Uterus (tissue), 4 donors: ENCODE data around the gene EMILIN2. TPM values are rescaled to one million over a fixed set of nuclear protein-coding genes. Genes with fewer than 3 reads are reported as not detected.
"Not testable (repeated sequence)": the region's sequence is repeated elsewhere in the genome, so short reads cannot be mapped to it uniquely, and the experiment has no call there.

ENCODE experiments used
- DNase-seq, 2 donors: peaks; one replicate each; pipeline ENCODE4 v3.0.0-alpha.2; 2019 to 2020
- H3K27ac ChIP-seq, 2 donors: fragments of 200-600 bp; sonication (generic); 1 replicate in 1 of 2; 2 replicates in 1 of 2; pipeline ENCODE4 v1.5.1; 2016 to 2018
- H3K27me3 ChIP-seq, 2 donors: fragments of 200-600 bp; sonication (generic); one replicate each; pipeline ENCODE4 v1.5.1; 2018 to 2019; ENCODE audit warnings: control low read depth in 1 of 2
- H3K36me3 ChIP-seq, 2 donors: fragments of 200-600 bp; sonication (generic); one replicate each; pipeline ENCODE4 v1.5.1; 2019; ENCODE audit warnings: control low read depth in 1 of 2
- H3K4me1 ChIP-seq, 2 donors: fragments of 200-600 bp; sonication (generic); one replicate each; pipeline ENCODE4 v1.5.1; 2018 to 2019; ENCODE audit warnings: control low read depth in 1 of 2
- H3K4me3 ChIP-seq, 2 donors: fragments of 200-600 bp; sonication (generic); 1 replicate in 1 of 2; 2 replicates in 1 of 2; pipeline ENCODE4 v1.5.1; 2018 to 2019; ENCODE audit warnings: mild to moderate bottlenecking in 1 of 2
- H3K9me3 ChIP-seq, 2 donors: fragments of 200-600 bp; sonication (generic); one replicate each; pipeline ENCODE4 v1.5.1; 2019; ENCODE audit warnings: control low read depth in 1 of 2
- POLR2A ChIP-seq, 2 donors: fragments of 450-650 bp; IDR thresholded peaks; one replicate each; pipeline ENCODE4 v1.6.1; 2016; ENCODE audit warnings: antibody characterized with exemption in 2 of 2, mild to moderate bottlenecking in 1 of 2, moderate library complexity in 1 of 2
- intact Hi-C: fragments of 100-400 bp; cut with DNase I; formaldehyde crosslinking; loops from one replicate; pipeline ENCODE4 v1.15.1; 2023; ENCODE audit warnings: low total_unique reads
- total RNA-seq, 4 donors: library from RNA; depleted of rRNA in 3 of 4; stranded (reverse); fragments of >200 nt in 3 of 4; gene quantifications; one replicate each; pipeline versions ENCODE4 v1.1.0 to v1.2.4, GENCODE V29; 2014 to 2023
- TF ChIP-seq, protein P1 (sequence below), 4 experiments: fragments of 200-600 bp in 2 of 4; fragments of 450-650 bp in 2 of 4; sonication (generic) in 2 of 4; IDR thresholded peaks; one replicate each; pipeline ENCODE4 v1.5.1; 2016 to 2019; ENCODE audit warnings: antibody characterized with exemption in 4 of 4, mild to moderate bottlenecking in 2 of 4, moderate library complexity in 1 of 4
- donor health status: DM: yes; HTN: yes; CAD: no.

The EMILIN2 gene
- total RNA-seq, 4 donors from 2014 or later, result 25.6 to 60.2 (median 43.2) TPM

DNA sequence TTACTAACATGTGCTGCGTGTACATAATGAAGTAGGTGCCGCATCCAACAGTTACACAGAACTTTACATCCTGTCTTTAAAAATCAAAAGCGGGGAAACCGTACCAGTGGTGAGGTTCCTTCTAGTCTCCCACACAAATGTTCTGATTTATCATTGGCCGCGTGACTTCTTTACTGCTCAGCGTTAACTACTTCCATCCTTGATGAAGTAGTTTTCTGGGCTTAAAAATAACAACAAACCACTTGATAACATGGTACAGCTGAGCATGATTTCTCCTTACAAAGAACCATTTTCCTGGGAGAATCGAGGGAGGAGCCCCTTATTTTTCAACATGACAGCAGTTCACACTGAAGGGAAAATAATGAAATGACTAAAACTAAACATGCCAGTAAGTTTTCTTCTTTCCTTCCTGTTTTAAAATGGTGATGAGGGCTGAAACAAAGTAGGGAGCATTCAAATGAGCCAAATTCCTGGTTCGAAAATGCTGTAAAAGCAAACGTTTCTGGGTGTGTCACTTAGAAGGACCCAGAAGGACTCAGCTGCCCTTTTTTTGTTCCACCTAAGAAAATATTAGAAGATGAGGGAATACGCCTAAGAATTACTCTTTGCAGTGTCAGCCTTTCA lies 9.9 kb downstream of the EMILIN2 start:
- Histone ChIP-seq H3K9me3 (no peaks in the 10 kb centered on the region), H3K27ac (peak overlapping the region; percentile 82 to 86), H3K36me3 (no peaks in the 10 kb centered on the region), H3K27me3 (no peaks in the 10 kb centered on the region), H3K4me3 (no peak overlapping the region), H3K4me1 (peaks cover 17 to 21% of the 10 kb centered on the region in 2 donors)
- no peak for TF ChIP-seq POLR2A (IDR thresholded peaks at IDR 0.05)
- TF ChIP-seq, protein P1, sequence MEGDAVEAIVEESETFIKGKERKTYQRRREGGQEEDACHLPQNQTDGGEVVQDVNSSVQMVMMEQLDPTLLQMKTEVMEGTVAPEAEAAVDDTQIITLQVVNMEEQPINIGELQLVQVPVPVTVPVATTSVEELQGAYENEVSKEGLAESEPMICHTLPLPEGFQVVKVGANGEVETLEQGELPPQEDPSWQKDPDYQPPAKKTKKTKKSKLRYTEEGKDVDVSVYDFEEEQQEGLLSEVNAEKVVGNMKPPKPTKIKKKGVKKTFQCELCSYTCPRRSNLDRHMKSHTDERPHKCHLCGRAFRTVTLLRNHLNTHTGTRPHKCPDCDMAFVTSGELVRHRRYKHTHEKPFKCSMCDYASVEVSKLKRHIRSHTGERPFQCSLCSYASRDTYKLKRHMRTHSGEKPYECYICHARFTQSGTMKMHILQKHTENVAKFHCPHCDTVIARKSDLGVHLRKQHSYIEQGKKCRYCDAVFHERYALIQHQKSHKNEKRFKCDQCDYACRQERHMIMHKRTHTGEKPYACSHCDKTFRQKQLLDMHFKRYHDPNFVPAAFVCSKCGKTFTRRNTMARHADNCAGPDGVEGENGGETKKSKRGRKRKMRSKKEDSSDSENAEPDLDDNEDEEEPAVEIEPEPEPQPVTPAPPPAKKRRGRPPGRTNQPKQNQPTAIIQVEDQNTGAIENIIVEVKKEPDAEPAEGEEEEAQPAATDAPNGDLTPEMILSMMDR (IDR thresholded peaks at IDR 0.05), result no peak
- intact Hi-C loops, result no loop called here
- no peak for DNase-seq

DNA sequence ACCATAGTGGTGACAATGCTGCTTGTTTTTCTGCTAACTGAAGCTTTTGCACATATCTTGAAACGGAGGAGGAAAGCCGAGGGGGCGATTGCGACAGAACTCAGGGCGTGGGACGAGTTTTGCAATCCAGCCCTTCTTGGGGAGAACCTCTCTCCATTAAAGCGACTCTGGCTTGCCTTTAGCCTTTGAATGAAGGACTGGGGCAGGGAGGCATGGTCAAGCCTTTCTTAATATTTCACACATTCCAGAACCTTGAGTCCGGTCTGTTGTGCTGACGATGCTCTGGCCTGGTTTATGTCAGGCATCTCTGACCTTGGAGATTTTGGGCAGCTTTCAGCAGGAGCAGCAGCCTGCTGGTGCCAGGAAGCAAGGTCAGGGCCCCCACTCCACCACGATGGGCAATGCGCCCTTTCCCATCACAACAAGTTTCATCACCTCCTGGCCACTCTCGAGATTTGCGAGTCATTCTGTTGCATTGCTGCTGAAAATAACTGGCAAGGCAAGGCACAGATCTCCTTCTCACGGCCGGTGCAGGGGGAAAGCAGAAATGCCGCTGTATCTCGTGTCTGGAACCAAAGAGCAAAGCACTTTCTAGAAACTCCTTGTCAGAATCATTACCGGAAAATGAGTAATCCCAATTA lies 10.8 kb downstream of the EMILIN2 start:
- Histone ChIP-seq H3K27ac (peak overlapping the region; percentile 82 to 86), H3K4me1 (peaks cover 17 to 21% of the 10 kb centered on the region in 2 donors), H3K36me3 (no peaks in the 10 kb centered on the region), H3K27me3 (no peaks in the 10 kb centered on the region), H3K4me3 (no peak overlapping the region), H3K9me3 (no peaks in the 10 kb centered on the region)
- DNase-seq, result peak; percentile 94 to 96
- intact Hi-C loops, result no loop called here
- no peak for TF ChIP-seq POLR2A (IDR thresholded peaks at IDR 0.05)
- TF ChIP-seq, protein P1 (IDR thresholded peaks at IDR 0.05), result peak in 1 of 4 experiments; percentile 22

DNA sequence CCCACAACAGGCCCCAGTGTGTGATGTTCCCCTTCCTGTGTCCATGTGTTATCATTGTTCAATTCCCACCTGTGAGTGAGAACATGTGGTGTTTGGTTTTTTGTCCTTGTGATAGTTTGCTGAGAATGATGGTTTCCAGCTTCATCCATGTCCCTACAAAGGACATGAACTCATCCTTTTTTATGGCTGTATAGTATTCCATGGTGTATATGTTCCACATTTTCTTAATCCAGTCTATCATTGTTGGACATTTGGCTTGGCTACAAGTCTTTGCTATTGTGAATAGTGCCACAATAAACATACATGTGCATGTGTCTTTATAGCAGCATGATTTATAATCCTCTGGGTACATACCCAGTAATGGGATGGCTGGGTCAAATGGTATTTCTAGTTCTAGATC lies 13.6 kb downstream of the EMILIN2 start:
- H3K27ac ChIP-seq, intact Hi-C loops, H3K36me3 ChIP-seq, H3K9me3 ChIP-seq, DNase-seq, H3K4me3 ChIP-seq, H3K27me3 ChIP-seq: not testable (repeated sequence)
- peaks cover 6 to 17% of the 10 kb centered on the region in 2 donors for H3K4me1 ChIP-seq

DNA sequence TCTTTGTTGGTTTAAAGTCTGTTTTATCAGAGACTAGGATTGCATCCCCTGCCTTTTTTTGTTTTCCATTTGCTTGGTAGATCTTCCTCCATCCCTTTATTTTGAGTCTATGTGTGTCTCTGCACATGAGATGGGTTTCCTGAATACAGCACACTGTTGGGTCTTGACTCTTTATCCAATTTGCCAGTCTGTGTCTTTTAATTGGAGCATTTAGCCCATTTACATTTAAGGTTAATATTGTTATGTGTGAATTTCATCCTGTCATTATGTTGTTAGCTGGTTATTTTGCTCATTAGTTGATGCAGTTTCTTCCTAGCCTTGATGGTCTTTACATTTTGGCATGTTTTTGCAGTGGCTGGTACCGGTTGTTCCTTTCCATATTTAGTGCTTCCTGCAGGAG lies 17.2 kb downstream of the EMILIN2 start:
- H3K4me3 ChIP-seq, DNase-seq, H3K36me3 ChIP-seq, H3K27ac ChIP-seq, intact Hi-C loops, H3K9me3 ChIP-seq, H3K27me3 ChIP-seq, H3K4me1 ChIP-seq: not testable (repeated sequence)

DNA sequence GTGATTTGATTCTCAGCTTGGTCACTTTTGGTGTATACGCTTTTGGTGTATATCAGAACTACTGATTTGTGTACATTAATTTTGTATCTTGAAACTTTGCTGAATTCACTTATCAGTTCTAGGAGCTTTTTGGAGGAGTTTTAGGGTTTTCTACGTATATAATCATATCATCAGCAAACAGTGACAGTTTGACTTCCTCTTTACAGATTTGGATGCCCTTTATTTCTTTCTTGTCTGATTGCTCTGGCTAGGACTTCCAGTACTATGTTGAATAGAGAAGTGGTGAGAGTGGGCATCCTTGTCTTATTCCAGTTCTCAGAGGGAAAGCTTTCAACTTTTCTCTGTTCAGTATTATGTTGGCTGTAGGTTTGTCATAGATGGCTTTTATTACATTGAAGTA lies 19.7 kb downstream of the EMILIN2 start:
- H3K9me3 ChIP-seq, H3K36me3 ChIP-seq, H3K4me1 ChIP-seq, H3K4me3 ChIP-seq, DNase-seq, H3K27me3 ChIP-seq, intact Hi-C loops, H3K27ac ChIP-seq: not testable (repeated sequence)

DNA sequence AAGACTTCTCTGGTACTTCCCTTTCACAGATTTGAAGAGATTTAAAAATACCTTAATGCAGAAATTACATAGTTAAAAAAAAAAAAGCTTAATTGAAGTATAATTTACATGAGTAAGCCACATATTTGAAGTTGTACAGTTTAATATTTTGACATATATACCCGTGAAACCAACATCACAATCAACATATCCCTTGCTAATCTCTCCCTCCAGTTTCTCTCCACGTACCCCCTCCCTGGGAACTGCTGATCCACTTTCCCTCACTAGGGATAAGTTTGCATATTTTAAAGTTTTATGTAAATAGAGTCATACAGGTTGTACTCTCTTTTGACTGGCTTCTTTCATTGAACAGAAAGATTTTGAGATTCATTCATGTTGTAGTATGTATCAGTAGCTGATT lies 22.4 kb downstream of the EMILIN2 start:
- Histone ChIP-seq H3K9me3 (no peaks in the 10 kb centered on the region), H3K27me3 (no peaks in the 10 kb centered on the region), H3K4me3 (no peak overlapping the region), H3K4me1 (no peaks in the 10 kb centered on the region), H3K36me3 (no peaks in the 10 kb centered on the region), H3K27ac (no peak overlapping the region)
- intact Hi-C loops, result no loop called here
- TF ChIP-seq, protein P1 (IDR thresholded peaks at IDR 0.05), result no peak
- TF ChIP-seq POLR2A (IDR thresholded peaks at IDR 0.05), result no peak
- DNase-seq, result no peak
